SU-DHL-6 (cell line): ENCODE data around the gene CA11.
"Not testable (repeated sequence)": the region's sequence is repeated elsewhere in the genome, so short reads cannot be mapped to it uniquely, and the experiment has no call there.

Source experiments
- H2AFZ ChIP-seq: fragments of 200-600 bp; sonication (generic); 2 replicates; pipeline ENCODE4 v1.6.1; 2014; ENCODE audit warnings: low read depth, mild to moderate bottlenecking, moderate library complexity, mixed read lengths, antibody characterized with exemption, low read length; ENCODE audit not compliant: severe bottlenecking
- H3F3A ChIP-seq: fragments of 200-600 bp; shearing (Covaris generic); 2 replicates; pipeline ENCODE4 v1.6.0; 2016; ENCODE audit warnings: antibody characterized with exemption, mild to moderate bottlenecking; ENCODE audit not compliant: insufficient read depth
- H3K27ac ChIP-seq: fragments of 200-600 bp; sonication (generic); 2 replicates; pipeline ENCODE4 v1.5.1; 2016; ENCODE audit warnings: low read depth, mild to moderate bottlenecking, low read length, moderate library complexity, mixed read lengths
- H3K27me3 ChIP-seq: fragments of 200-600 bp; sonication (generic), shearing (Covaris generic); 2 replicates; pipeline ENCODE4 v1.6.0; 2014; ENCODE audit warnings: mild to moderate bottlenecking, low read length
- H3K36me3 ChIP-seq: fragments of 200-600 bp; sonication (generic); 2 replicates; pipeline ENCODE4 v1.6.1; 2014; ENCODE audit warnings: mild to moderate bottlenecking, low read length, mixed read lengths
- H3K4me2 ChIP-seq: fragments of 300-600, 200-600 bp; shearing (Covaris generic), sonication (generic); 2 replicates; pipeline ENCODE4 v1.6.0; 2014; ENCODE audit warnings: low read length, low read depth, mild to moderate bottlenecking; ENCODE audit not compliant: poor library complexity, severe bottlenecking
- H3K4me3 ChIP-seq: fragments of 200-600 bp; sonication (generic); 2 replicates; pipeline ENCODE4 v1.5.1; 2014; ENCODE audit warnings: antibody characterized with exemption, low read length, mild to moderate bottlenecking, mixed read lengths; ENCODE audit not compliant: insufficient read depth, poor library complexity, severe bottlenecking
- H3K79me2 ChIP-seq: fragments of 200-600 bp; sonication (generic); 2 replicates; pipeline ENCODE4 v1.6.1; 2014; ENCODE audit warnings: mild to moderate bottlenecking, low read length, moderate library complexity; ENCODE audit not compliant: insufficient read depth
- H3K9ac ChIP-seq: fragments of 200-600 bp; sonication (generic); 2 replicates; pipeline ENCODE4 v1.7.0; 2014; ENCODE audit warnings: mild to moderate bottlenecking, low read length
- H3K9me2 ChIP-seq: fragments of 200-600 bp; sonication (generic); replicated peaks from 2 replicates; pipeline ENCODE4 v1.6.1; 2014; ENCODE audit warnings: low read length; ENCODE audit not compliant: insufficient read depth
- H3K9me3 ChIP-seq: fragments of 200-600 bp; sonication (generic); 2 replicates; pipeline ENCODE4 v1.6.1; 2014; ENCODE audit warnings: low read length, mixed read lengths; ENCODE audit not compliant: insufficient read depth
- H4K20me1 ChIP-seq: fragments of 200-600 bp; sonication (generic); 2 replicates; pipeline ENCODE4 v1.6.1; 2014; ENCODE audit warnings: low read depth, mild to moderate bottlenecking, antibody characterized with exemption, low read length, moderate library complexity, mixed read lengths
- EZH2phosphoT487 ChIP-seq: fragments of 200-600 bp; sonication (generic), shearing (Covaris generic); conservative IDR thresholded peaks from 2 replicates; pipeline ENCODE4 v1.6.1; 2018; ENCODE audit warnings: mild to moderate bottlenecking, antibody characterized with exemption, low read length, moderate library complexity, mixed read lengths
- TF ChIP-seq, protein P1 (sequence below): fragments of 200-600 bp; sonication (generic); IDR thresholded peaks from one replicate; pipeline ENCODE4 v1.5.1; 2017; ENCODE audit warnings: antibody characterized with exemption, mild to moderate bottlenecking, low read length, moderate library complexity; ENCODE audit not compliant: insufficient read depth, poor library complexity, severe bottlenecking

The CA11 gene

DNA sequence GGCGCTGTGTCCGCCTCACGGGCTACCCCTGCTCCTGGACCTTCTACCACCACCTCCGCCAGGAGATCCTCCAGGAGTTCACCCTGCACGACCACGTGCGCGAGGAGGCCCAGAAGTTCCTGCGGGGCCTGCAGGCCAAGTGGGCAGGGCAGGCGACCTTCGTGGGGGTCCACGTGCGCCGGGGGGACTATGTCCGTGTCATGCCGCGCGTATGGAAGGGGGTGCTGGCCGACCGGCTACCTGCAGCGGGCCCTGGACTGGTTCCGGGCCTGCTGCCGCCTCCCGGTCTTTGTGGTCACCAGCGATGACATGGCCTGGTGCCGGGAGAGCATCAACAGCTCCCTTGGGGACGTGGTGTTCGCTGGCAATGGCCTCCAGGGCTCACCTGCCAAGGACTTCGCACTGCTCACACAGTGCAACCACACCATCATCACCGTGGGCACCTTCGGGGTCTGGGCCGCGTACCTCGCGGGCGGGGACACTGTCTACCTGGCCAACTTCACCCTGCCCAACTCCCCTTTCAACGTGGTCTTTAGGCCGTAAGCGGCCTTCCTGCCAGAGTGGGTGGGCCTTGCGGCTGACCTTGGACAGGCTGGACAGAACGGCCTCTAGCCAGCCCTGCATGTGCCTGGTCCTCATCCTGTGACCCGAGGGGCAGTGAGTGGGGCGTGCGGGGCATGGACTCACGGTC lies 34.6 kb upstream of the CA11 start:
- Histone ChIP-seq H3K9me2 (no peaks in the 10 kb centered on the region), H3K27ac (no peak overlapping the region), H3K4me2 (no peak overlapping the region)

DNA sequence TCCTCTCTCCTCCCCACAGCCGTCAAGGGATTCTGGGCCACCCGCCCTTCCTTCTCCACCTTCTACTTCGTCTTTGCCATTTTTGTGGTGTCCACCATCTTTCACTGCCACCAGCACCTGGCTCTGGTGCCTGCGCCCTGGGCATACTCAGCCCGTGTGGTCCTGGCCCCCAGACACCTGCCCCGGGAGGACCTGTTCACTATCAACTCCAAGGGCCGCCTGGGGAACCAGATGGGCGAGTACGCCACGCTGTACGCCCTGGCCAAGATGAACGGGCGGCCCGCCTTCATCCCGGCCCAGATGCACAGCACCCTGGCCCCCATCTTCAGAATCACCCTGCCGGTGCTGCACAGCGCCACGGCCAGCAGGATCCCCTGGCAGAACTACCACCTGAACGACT lies 34.0 kb upstream of the CA11 start:
- not testable (repeated sequence) for H2AFZ ChIP-seq, H3K79me2 ChIP-seq, H3K9ac ChIP-seq, H4K20me1 ChIP-seq, H3K27me3 ChIP-seq, H3K27ac ChIP-seq, H3K4me3 ChIP-seq, H3K9me2 ChIP-seq, H3K9me3 ChIP-seq, H3K36me3 ChIP-seq, H3K4me2 ChIP-seq, H3F3A ChIP-seq

More for the DNA sequence above, 34.6 kb upstream of the CA11 start:
- no peaks in the 10 kb centered on the region for H3K27me3 ChIP-seq
- no peaks in the 10 kb centered on the region for H3K79me2 ChIP-seq
- no peaks in the 10 kb centered on the region for H3K9me3 ChIP-seq
- H3K9ac ChIP-seq, result no peak overlapping the region
- H2AFZ ChIP-seq, result no peak overlapping the region
- TF ChIP-seq EZH2phosphoT487, result no peak
- TF ChIP-seq, protein P1, sequence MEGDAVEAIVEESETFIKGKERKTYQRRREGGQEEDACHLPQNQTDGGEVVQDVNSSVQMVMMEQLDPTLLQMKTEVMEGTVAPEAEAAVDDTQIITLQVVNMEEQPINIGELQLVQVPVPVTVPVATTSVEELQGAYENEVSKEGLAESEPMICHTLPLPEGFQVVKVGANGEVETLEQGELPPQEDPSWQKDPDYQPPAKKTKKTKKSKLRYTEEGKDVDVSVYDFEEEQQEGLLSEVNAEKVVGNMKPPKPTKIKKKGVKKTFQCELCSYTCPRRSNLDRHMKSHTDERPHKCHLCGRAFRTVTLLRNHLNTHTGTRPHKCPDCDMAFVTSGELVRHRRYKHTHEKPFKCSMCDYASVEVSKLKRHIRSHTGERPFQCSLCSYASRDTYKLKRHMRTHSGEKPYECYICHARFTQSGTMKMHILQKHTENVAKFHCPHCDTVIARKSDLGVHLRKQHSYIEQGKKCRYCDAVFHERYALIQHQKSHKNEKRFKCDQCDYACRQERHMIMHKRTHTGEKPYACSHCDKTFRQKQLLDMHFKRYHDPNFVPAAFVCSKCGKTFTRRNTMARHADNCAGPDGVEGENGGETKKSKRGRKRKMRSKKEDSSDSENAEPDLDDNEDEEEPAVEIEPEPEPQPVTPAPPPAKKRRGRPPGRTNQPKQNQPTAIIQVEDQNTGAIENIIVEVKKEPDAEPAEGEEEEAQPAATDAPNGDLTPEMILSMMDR, result no peak
- no peak overlapping the region for H3K4me3 ChIP-seq
- H3K36me3 ChIP-seq, result no peaks in the 10 kb centered on the region
- H3F3A ChIP-seq, result no peaks in the 10 kb centered on the region
- no peaks in the 10 kb centered on the region for H4K20me1 ChIP-seq

DNA sequence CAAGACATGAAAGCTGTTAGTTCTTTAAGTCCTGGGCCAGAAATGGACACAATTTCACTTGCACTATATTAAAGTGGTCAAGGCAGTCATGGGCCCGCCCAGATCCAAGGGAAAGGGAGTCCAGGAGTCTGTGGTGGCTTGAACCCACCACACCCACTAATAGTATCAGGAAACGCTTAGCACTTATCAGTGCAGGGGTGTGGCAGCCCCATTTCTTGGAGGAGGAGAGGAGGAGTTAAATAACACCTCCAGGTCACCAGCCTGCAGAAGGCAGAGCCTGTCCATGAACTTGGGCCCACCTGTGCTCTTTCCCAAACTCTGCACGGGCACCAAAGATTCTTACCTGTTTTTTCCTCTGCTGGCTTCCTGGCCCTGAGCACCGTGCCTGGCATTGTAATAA lies 32.2 kb upstream of the CA11 start:
- H3K4me3 ChIP-seq, result no peak overlapping the region
- TF ChIP-seq, protein P1, result no peak
- no peaks in the 10 kb centered on the region for H3K9me2 ChIP-seq
- no peaks in the 10 kb centered on the region for H3F3A ChIP-seq
- H3K9me3 ChIP-seq, result no peaks in the 10 kb centered on the region
- H3K79me2 ChIP-seq, result no peaks in the 10 kb centered on the region
- no peak overlapping the region for H2AFZ ChIP-seq
- no peaks in the 10 kb centered on the region for H3K27me3 ChIP-seq
- no peak overlapping the region for H3K9ac ChIP-seq
- no peak overlapping the region for H3K4me2 ChIP-seq
- no peak overlapping the region for H3K27ac ChIP-seq
- H4K20me1 ChIP-seq, result no peaks in the 10 kb centered on the region
- no peaks in the 10 kb centered on the region for H3K36me3 ChIP-seq

DNA sequence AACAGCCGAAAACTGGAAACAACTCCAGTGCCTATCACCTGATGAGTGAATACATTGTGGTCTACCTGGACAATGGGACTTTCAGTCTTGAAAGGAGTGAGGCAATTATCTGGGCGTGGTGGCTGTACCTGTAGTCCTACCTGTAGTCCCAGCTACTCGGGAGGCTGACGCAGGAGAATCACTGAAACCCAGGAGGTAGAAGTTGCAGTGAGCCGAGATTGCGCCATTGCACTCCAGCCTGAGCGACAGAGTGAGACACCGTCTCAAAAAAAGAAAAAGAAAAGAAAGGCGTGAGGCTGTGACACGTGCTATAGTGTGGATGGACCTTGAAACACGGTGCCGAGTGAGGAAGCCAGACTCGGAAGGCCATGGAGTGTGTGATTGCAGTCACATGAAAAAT lies 30.9 kb upstream of the CA11 start:
- Histone ChIP-seq H3K9me3 (no peaks in the 10 kb centered on the region), H3K79me2 (no peaks in the 10 kb centered on the region)

More for the DNA sequence above, 30.9 kb upstream of the CA11 start:
- no peaks in the 10 kb centered on the region for H3K36me3 ChIP-seq
- TF ChIP-seq, protein P1, result no peak
- no peak for TF ChIP-seq EZH2phosphoT487
- no peaks in the 10 kb centered on the region for H3K9me2 ChIP-seq
- no peaks in the 10 kb centered on the region for H3K27me3 ChIP-seq
- no peak overlapping the region for H3K4me2 ChIP-seq
- no peak overlapping the region for H3K27ac ChIP-seq
- H3K4me3 ChIP-seq, result no peak overlapping the region
- no peak overlapping the region for H2AFZ ChIP-seq
- H4K20me1 ChIP-seq, result no peaks in the 10 kb centered on the region
- H3K9ac ChIP-seq, result no peak overlapping the region
- H3F3A ChIP-seq, result no peaks in the 10 kb centered on the region
